ENCODE data around the gene FLT3LG.

GRCh38 chr19:49481020-49481683 lies 7.1 kb downstream of the FLT3LG start:
- TF ChIP-seq, protein P1, sequence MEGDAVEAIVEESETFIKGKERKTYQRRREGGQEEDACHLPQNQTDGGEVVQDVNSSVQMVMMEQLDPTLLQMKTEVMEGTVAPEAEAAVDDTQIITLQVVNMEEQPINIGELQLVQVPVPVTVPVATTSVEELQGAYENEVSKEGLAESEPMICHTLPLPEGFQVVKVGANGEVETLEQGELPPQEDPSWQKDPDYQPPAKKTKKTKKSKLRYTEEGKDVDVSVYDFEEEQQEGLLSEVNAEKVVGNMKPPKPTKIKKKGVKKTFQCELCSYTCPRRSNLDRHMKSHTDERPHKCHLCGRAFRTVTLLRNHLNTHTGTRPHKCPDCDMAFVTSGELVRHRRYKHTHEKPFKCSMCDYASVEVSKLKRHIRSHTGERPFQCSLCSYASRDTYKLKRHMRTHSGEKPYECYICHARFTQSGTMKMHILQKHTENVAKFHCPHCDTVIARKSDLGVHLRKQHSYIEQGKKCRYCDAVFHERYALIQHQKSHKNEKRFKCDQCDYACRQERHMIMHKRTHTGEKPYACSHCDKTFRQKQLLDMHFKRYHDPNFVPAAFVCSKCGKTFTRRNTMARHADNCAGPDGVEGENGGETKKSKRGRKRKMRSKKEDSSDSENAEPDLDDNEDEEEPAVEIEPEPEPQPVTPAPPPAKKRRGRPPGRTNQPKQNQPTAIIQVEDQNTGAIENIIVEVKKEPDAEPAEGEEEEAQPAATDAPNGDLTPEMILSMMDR (IDR thresholded peaks at IDR 0.05) = no peak
- no peak for TF ChIP-seq POLR2A (IDR thresholded peaks at IDR 0.05)
